ENCODE results near the gene DNAJA4.

DNA sequence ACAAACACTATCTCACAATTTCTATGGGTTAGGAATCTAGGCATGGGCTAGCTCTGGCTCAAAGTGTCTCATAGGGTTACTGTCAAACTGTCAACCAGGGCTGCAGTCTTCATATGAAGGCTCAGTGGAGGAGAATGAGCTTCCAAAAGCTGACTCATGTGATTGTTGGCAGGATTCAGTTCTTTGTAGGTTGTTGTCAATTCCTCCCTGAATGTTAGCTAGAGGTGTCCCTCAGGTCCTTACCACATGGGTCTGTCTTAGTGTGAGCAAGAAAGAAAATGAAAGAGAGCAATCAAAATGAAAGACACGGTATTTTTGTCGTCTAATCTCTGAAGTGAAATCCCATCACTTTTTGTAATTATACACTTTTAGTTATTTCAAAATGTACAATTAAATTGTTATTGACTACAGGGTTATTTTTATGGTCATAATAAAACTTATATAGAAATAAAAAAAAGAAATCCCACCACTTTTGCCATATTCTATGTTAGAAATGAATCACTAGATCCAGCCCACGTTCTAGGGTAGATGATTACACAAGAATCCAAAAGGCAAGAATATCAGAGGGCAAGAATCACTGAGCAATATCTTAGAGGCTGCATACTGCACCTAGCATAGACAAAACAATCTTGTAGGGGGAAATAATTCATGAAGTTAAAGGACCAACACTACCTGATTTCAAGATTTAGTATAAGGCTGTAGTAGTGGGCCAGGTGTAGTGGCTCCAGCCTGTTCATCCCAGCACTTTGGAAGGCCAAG lies 38.4 kb upstream of the DNAJA4 start:
- no peak for TF ChIP-seq CTCF (IDR thresholded peaks at IDR 0.05)
- no peak for TF ChIP-seq POLR2A (IDR thresholded peaks at IDR 0.05)
- TF ChIP-seq POLR2AphosphoS5 (IDR thresholded peaks at IDR 0.05): no peak
